ENCODE results near the gene SIMC1. TPM values are rescaled to one million over a fixed set of nuclear protein-coding genes. Genes with fewer than 3 reads are reported as not detected.

SIMC1 gene
- total RNA-seq, 1 experiment from 2014 or later, result 17.7 TPM

- Mint-ChIP-seq H3K4me1 (no peaks in the 10 kb centered on the region), H3K9me3 (no peaks in the 10 kb centered on the region), H3K27me3 (ENCODE audit: low read depth) (peaks cover 10% of the 10 kb centered on the region), H3K27ac (no peak overlapping the region), H3K36me3 (ENCODE audit: insufficient read depth in 1 of 3, low read depth in 3 of 3) (peaks cover 7 to 21% (median 12%) of the 10 kb centered on the region in 3 experiments; a peak in 6 of 7 replicates), H3K4me3 (no peak overlapping the region)
- Histone ChIP-seq H2AFZ (ENCODE audit: low read length) (no peak overlapping the region), H3K23ac (ENCODE audit: insufficient read length, low read depth, low read length) (no peak overlapping the region), H3K9ac (ENCODE audit: extremely low read depth, insufficient read length, low read length) (no peak overlapping the region), H3K79me1 (ENCODE audit: insufficient read depth, low read depth, low read length, poor library complexity, severe bottlenecking) (no peaks in the 10 kb centered on the region), H4K5ac (ENCODE audit: insufficient read length, low read depth, low read length) (no peak overlapping the region), H4K20me1 (ENCODE audit: control insufficient read depth, insufficient read depth, insufficient read length) (no peaks in the 10 kb centered on the region), H4K8ac (replicated peaks; ENCODE audit: insufficient read length, low read depth, low read length) (no peak overlapping the region), H3K14ac (ENCODE audit: insufficient read depth, low read length) (no peak overlapping the region; the same call in 1 of the 2 replicates), H2BK5ac (ENCODE audit: insufficient read length, low read length) (no peak overlapping the region), H3K18ac (ENCODE audit: insufficient read length, low read depth, low read length) (no peak overlapping the region), H2BK12ac (ENCODE audit: insufficient read length, low read depth, low read length) (no peak overlapping the region), H2BK120ac (ENCODE audit: low read depth, low read length, poor library complexity, severe bottlenecking) (no peak overlapping the region), H3K9me3 (ENCODE audit: control insufficient read depth, low read depth, low read length) (no peaks in the 10 kb centered on the region), H3K27ac (ENCODE audit: insufficient read length, low read depth, low read length) (no peak overlapping the region), H3K27me3 (ENCODE audit: insufficient read depth, low read length) (no peaks in the 10 kb centered on the region), H4K91ac (ENCODE audit: insufficient read length, low read depth, low read length) (no peak overlapping the region), H3K23me2 (ENCODE audit: insufficient read length, low read depth, low read length, poor library complexity, severe bottlenecking) (no peaks in the 10 kb centered on the region), H3K4ac (ENCODE audit: low read depth, low read length) (no peak overlapping the region), H3K4me2 (ENCODE audit: insufficient read depth, insufficient read length, low read length) (no peak overlapping the region), H2BK15ac (ENCODE audit: low read depth, low read length) (no peak overlapping the region), H3K56ac (ENCODE audit: insufficient read length, low read depth, low read length) (no peak overlapping the region), H2AK5ac (ENCODE audit: insufficient read length, low read length) (no peak overlapping the region), H3K79me2 (ENCODE audit: insufficient read depth, low read length) (no peaks in the 10 kb centered on the region), H3K4me1 (ENCODE audit: insufficient read depth, low read length) (no peaks in the 10 kb centered on the region), H3T11ph (ENCODE audit: low read length) (no peak overlapping the region), H2BK20ac (ENCODE audit: low read depth, low read length, poor library complexity, severe bottlenecking) (no peak overlapping the region)
- no peak for DNase-seq
- TF ChIP-seq, protein P1, sequence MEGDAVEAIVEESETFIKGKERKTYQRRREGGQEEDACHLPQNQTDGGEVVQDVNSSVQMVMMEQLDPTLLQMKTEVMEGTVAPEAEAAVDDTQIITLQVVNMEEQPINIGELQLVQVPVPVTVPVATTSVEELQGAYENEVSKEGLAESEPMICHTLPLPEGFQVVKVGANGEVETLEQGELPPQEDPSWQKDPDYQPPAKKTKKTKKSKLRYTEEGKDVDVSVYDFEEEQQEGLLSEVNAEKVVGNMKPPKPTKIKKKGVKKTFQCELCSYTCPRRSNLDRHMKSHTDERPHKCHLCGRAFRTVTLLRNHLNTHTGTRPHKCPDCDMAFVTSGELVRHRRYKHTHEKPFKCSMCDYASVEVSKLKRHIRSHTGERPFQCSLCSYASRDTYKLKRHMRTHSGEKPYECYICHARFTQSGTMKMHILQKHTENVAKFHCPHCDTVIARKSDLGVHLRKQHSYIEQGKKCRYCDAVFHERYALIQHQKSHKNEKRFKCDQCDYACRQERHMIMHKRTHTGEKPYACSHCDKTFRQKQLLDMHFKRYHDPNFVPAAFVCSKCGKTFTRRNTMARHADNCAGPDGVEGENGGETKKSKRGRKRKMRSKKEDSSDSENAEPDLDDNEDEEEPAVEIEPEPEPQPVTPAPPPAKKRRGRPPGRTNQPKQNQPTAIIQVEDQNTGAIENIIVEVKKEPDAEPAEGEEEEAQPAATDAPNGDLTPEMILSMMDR (conservative IDR thresholded peaks at IDR 0.05), result no peak
- WGBS (ENCODE audit: extremely low coverage, insufficient read length, low lambda C conversion rate), result no CpG with 5 or more reads among the region's 13 CpGs
Observed at GRCh38 chr5:176371621-176372539, 133.7 kb downstream of the SIMC1 start.
